DOHH2 (cell line): Measurements from ENCODE around the gene ALOX5.
"Not testable (repeated sequence)": the region's sequence is repeated elsewhere in the genome, so short reads cannot be mapped to it uniquely, and the experiment has no call there.

Experiments used
- CTCF ChIP-seq: fragments of 200-600 bp; sonication (generic); IDR thresholded peaks from one replicate; pipeline ENCODE4 v1.5.1; 2014; ENCODE audit warnings: antibody characterized with exemption, mild to moderate bottlenecking, low read depth, low read length; ENCODE audit not compliant: poor library complexity, severe bottlenecking
- EZH2phosphoT487 ChIP-seq: fragments of 200-600 bp; sonication (generic); IDR thresholded peaks from 2 replicates; pipeline ENCODE4 v1.6.1; 2017; ENCODE audit warnings: borderline replicate concordance, mild to moderate bottlenecking, antibody characterized with exemption, low read length, moderate library complexity, mixed read lengths

- not testable (repeated sequence) for TF ChIP-seq CTCF, EZH2phosphoT487
These were observed 33.6 kb upstream of the ALOX5 start for GRCh38 chr10:45340420-45340819.
